Measurements from ENCODE around the gene IRF8.

Gene IRF8

GRCh38 chr16:85930301-85930700 is 31.3 kb downstream of the IRF8 start:
- no peak for TF ChIP-seq POLR2AphosphoS5 (IDR thresholded peaks at IDR 0.05; ENCODE audit: low read depth, low read length)

DNA sequence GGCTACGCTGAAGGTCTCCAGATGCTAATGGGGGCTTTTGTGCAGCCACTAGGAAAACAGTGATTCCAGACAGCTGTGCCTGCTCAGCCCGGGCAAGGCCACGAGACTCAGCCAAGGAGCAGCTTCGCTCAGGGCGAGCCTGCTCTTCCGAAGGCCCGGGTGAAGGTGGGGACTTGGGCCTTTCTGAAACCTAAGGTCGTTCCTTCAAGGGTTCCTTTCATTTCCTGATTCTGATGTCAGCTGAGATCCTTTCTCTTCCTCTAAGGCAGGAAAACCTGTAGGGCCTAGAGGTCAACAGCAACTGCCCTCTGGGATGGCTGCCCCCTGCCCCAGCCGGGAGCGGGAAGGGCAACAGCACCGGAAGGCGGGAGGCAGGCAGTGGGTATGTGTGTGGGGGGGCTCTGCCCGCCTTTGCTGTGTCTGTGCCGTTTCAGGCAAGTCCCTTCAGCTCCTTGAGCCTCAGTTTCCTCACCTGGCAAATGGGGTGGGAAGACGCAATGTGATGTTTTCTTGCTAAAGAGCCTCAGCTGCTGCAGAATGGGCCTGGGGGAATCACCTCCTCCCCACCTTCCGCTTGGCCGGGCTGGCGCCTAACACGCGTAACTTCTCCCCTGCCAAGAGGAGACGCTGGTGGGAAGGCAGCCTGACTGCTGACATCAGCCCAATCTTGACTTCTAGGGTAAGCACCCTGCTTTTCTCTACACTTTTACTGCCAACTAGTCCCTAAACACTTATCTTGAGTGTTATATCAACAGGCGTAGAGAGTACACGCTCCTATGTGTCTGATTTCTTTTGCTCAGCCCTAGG is 32.8 kb downstream of the IRF8 start:
- TF ChIP-seq FOXP2 (optimal IDR thresholded peaks at IDR 0.05; ENCODE audit: borderline replicate concordance, extremely low read depth, extremely low read length, insufficient read depth) (no peak), TAF1 (IDR thresholded peaks at IDR 0.05; ENCODE audit: borderline replicate concordance, insufficient read depth, low read length) (no peak), POLR2AphosphoS5 (IDR thresholded peaks at IDR 0.05; ENCODE audit: low read depth, low read length) (no peak), SIN3A (IDR thresholded peaks at IDR 0.05; ENCODE audit: borderline replicate concordance, insufficient read depth, low read length) (no peak), REST (IDR thresholded peaks at IDR 0.05; ENCODE audit: insufficient read depth in 1 of 2, low read depth in 2 of 2, low read length in 2 of 2) (no peak)

DNA sequence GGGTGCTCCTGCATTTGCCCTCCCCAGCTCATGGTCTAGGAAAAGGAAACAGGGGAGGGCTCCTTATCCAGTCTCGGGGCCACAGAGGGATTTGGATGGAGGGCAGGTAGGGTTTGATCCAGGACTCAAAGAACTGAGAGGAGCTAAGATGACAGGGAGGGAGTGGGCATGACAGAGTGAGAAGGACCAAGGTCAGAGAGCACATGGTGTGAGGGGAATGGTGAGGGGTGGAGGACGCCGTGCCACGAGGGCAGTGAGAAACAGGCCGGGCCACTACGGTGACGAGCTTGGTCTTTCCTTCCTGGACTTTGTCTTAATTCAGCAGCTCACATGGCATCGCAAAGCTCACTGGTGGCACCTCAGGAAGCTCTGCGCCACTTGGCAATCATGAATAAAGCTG is 35.2 kb downstream of the IRF8 start:
- TF ChIP-seq POLR2AphosphoS5 (IDR thresholded peaks at IDR 0.05; ENCODE audit: low read depth, low read length) = no peak
- TF ChIP-seq TAF1 (IDR thresholded peaks at IDR 0.05; ENCODE audit: borderline replicate concordance, insufficient read depth, low read length) = no peak
- no peak for TF ChIP-seq FOXP2 (optimal IDR thresholded peaks at IDR 0.05; ENCODE audit: borderline replicate concordance, extremely low read depth, extremely low read length, insufficient read depth)
- no peak for TF ChIP-seq REST (IDR thresholded peaks at IDR 0.05; ENCODE audit: insufficient read depth in 1 of 2, low read depth in 2 of 2, low read length in 2 of 2)
- TF ChIP-seq SIN3A (IDR thresholded peaks at IDR 0.05; ENCODE audit: borderline replicate concordance, insufficient read depth, low read length) = no peak

- TF ChIP-seq SIN3A (IDR thresholded peaks at IDR 0.05; ENCODE audit: borderline replicate concordance, insufficient read depth, low read length) = no peak
- no peak for TF ChIP-seq REST (IDR thresholded peaks at IDR 0.05; ENCODE audit: insufficient read depth in 1 of 2, low read depth in 2 of 2, low read length in 2 of 2)
- no peak for TF ChIP-seq POLR2AphosphoS5 (IDR thresholded peaks at IDR 0.05; ENCODE audit: low read depth, low read length)
- no peak for TF ChIP-seq TAF1 (IDR thresholded peaks at IDR 0.05; ENCODE audit: borderline replicate concordance, insufficient read depth, low read length)
- no peak for TF ChIP-seq FOXP2 (optimal IDR thresholded peaks at IDR 0.05; ENCODE audit: borderline replicate concordance, extremely low read depth, extremely low read length, insufficient read depth)
Measured at GRCh38 chr16:85935391-85935973, 36.5 kb downstream of the IRF8 start.

DNA sequence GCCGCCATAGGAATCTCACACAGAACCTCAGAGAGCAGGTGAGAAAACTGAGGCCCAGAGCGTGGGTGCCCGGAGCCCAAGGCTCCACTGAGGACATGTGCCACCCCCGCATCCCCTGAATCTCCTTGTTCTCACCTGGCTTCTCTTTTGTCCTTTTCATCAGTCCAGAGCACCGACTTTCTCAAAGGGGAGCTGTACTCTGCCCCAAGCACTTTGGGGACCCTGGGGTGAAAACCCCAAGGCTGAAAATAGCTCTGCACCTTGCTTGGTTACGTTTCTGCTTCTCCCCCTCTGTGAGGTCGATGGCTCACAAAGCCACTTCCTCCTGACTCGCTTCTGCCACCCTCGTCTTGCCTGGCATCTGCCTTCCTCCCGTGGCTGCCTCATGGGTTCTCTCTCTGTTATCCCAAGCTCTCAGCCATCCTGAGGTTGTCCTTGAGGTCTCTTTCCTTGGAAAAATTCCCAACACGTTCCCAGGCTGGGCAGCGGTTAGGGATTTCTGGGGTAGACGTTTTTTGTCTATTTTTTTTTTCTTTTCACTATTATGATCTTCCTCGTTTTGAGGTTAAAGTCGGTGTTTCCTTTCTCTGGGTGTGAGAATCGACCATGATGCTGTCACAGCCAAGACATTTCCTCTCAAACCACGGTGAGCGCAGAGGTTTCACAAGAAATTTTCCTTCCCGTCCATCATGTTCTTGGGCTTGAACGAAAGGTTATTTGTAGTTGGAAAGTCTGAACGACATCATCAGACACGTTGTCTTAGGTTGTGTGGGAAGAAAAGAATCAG is 37.2 kb downstream of the IRF8 start:
- TF ChIP-seq TAF1 (IDR thresholded peaks at IDR 0.05; ENCODE audit: borderline replicate concordance, insufficient read depth, low read length) (no peak), FOXP2 (optimal IDR thresholded peaks at IDR 0.05; ENCODE audit: borderline replicate concordance, extremely low read depth, extremely low read length, insufficient read depth) (no peak), REST (IDR thresholded peaks at IDR 0.05; ENCODE audit: insufficient read depth in 1 of 2, low read depth in 2 of 2, low read length in 2 of 2) (no peak), POLR2AphosphoS5 (IDR thresholded peaks at IDR 0.05; ENCODE audit: low read depth, low read length) (no peak)
